Activated gamma-delta T cell treated with Interleukin-2 at 50 U/mL for 16 hours (primary cell): ENCODE measurements around the gene CD44.

Experiments used
- DNase-seq: peaks from one replicate; pipeline ENCODE4 v3.0.0-alpha.2; 2020

The CD44 gene

GRCh38 chr11:35160902-35161597, 22.1 kb downstream of the CD44 start:
- DNase-seq = no peak

- DNase-seq = no peak
These were observed 23.8 kb downstream of the CD44 start for GRCh38 chr11:35162745-35163144.

- no peak for DNase-seq
These were observed 24.2 kb downstream of the CD44 start for GRCh38 chr11:35163209-35163608.

GRCh38 chr11:35163702-35164496, 24.9 kb downstream of the CD44 start:
- peak; percentile 33 for DNase-seq

GRCh38 chr11:35165030-35165422, 26.1 kb downstream of the CD44 start:
- DNase-seq = no peak

- DNase-seq = peak; percentile 85
These were observed 26.7 kb downstream of the CD44 start for GRCh38 chr11:35165423-35166368.

- no peak for DNase-seq
These were observed 27.7 kb downstream of the CD44 start for GRCh38 chr11:35166369-35167360.

GRCh38 chr11:35167426-35167954, 28.5 kb downstream of the CD44 start:
- no peak for DNase-seq

GRCh38 chr11:35168671-35169070, 29.7 kb downstream of the CD44 start:
- DNase-seq = no peak

GRCh38 chr11:35169112-35169511, 30.1 kb downstream of the CD44 start:
- DNase-seq = no peak

GRCh38 chr11:35169754-35170153, 30.8 kb downstream of the CD44 start:
- no peak for DNase-seq

GRCh38 chr11:35170503-35170902, 31.5 kb downstream of the CD44 start:
- no peak for DNase-seq

GRCh38 chr11:35171226-35171625, 32.3 kb downstream of the CD44 start:
- DNase-seq = no peak

GRCh38 chr11:35173011-35173511, 34.1 kb downstream of the CD44 start:
- DNase-seq = no peak

- no peak for DNase-seq
These were observed 34.9 kb downstream of the CD44 start for GRCh38 chr11:35173616-35174566.

- no peak for DNase-seq
These were observed 35.7 kb downstream of the CD44 start for GRCh38 chr11:35174666-35175065.

GRCh38 chr11:35177370-35177769, 38.4 kb downstream of the CD44 start:
- peak; percentile 32 for DNase-seq

GRCh38 chr11:35178067-35178805, 39.3 kb downstream of the CD44 start:
- no peak for DNase-seq

- no peak for DNase-seq
These were observed 39.9 kb downstream of the CD44 start for GRCh38 chr11:35178873-35179272.
